AG04450 (cell line): ENCODE results near the gene NOTCH1. TPM values are rescaled to one million over a fixed set of nuclear protein-coding genes. Genes with fewer than 3 reads are reported as not detected.

Experiments
- CTCF ChIA-PET: fragments of 300-600, 350-600 bp; formaldehyde crosslinking; extraction: SDS; loops from one replicate; lab custom pipeline; 2022; ENCODE audit warnings: antibody characterized with exemption, inconsistent platforms; lab: Charles Lee
- POLR2A ChIA-PET: fragments of 350-600 bp; formaldehyde crosslinking; extraction: SDS; loops from one replicate; lab custom pipeline; 2021; ENCODE audit warnings: antibody characterized with exemption, inconsistent platforms; lab: Yijun Ruan, JAX
- DNase-seq: peaks from one replicate; pipeline ENCODE4 v3.0.0-alpha.2; 2011; ENCODE audit warnings: low read depth, low spot score
- H3K27ac ChIP-seq: one replicate; pipeline ENCODE4 v1.5.1; 2012; ENCODE audit warnings: low read depth, low read length, control low read depth
- H3K27me3 ChIP-seq: one replicate; pipeline ENCODE4 v1.6.0; 2012; ENCODE audit warnings: low read length; ENCODE audit not compliant: control insufficient read depth, insufficient read depth
- H3K4me3 ChIP-seq: 2 replicates; pipeline ENCODE4 v1.5.1; 2011; ENCODE audit warnings: mild to moderate bottlenecking, low read depth, low read length, control low read depth
- H3K9me3 ChIP-seq: 2 replicates; pipeline ENCODE4 v1.5.1; 2012; ENCODE audit warnings: low read length; ENCODE audit not compliant: control insufficient read depth, insufficient read depth
- polyA plus RNA-seq: library from polyadenylated mRNA; depleted of rRNA; stranded (reverse); fragments of >200 nt; gene quantifications from 2 replicates; pipeline ENCODE4 v1.2.3, GENCODE V29; 2011
- TF ChIP-seq, protein P1 (sequence below): IDR thresholded peaks from 2 replicates; pipeline ENCODE4 v1.5.1; 2011; ENCODE audit warnings: low read depth, low read length, control low read depth, inconsistent platforms

The NOTCH1 gene
- polyA plus RNA-seq, 1 experiment, result 0.89 TPM

DNA sequence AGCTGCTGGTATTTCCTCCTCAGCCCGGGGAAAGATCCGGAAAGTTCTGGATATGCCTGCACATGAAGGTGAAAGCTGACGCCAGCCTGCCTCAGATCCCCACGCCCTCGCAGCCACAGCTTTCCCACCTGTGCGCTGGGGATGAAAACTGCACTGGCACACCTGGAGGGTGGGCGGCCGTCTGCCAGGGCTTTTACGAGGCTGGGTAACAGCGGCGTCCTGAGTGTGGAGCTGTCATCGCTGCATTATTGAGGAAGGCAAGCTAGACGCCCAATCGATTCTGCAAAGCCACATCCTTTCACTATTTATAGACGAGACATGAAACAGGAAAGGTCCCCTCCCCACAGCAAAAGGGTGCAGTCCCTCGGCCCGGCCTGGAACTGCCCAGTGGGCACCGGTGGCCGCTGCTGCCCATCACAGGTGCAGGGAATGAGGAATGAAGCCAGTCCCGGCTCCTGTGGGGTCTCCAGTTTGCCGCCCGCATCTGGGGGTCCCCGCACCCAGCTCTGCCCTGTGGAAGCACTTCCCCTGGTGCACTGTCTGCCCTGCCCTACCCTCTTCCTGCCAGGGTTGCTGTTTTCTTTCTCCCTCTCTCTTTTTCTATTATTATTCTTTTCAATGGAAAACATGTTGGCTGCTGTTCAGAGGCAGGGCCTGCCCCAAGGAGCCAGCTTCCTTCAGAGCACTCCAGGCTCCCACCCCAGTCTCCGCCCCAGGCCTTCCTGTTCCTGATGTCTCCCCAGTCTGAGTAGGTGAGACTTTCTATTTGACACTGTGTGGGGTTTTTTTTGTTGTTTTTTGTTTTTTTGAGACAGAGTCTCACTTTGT lies 7.0 kb downstream of the NOTCH1 start:
- ChIA-PET POLR2A (no interaction called here), CTCF (no interaction called here)
- H3K27me3 ChIP-seq, result no peaks in the 10 kb centered on the region
- H3K27ac ChIP-seq, result no peak overlapping the region
- TF ChIP-seq, protein P1, sequence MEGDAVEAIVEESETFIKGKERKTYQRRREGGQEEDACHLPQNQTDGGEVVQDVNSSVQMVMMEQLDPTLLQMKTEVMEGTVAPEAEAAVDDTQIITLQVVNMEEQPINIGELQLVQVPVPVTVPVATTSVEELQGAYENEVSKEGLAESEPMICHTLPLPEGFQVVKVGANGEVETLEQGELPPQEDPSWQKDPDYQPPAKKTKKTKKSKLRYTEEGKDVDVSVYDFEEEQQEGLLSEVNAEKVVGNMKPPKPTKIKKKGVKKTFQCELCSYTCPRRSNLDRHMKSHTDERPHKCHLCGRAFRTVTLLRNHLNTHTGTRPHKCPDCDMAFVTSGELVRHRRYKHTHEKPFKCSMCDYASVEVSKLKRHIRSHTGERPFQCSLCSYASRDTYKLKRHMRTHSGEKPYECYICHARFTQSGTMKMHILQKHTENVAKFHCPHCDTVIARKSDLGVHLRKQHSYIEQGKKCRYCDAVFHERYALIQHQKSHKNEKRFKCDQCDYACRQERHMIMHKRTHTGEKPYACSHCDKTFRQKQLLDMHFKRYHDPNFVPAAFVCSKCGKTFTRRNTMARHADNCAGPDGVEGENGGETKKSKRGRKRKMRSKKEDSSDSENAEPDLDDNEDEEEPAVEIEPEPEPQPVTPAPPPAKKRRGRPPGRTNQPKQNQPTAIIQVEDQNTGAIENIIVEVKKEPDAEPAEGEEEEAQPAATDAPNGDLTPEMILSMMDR, result no peak
- no peaks in the 10 kb centered on the region; the same call in 1 of the 2 replicates for H3K9me3 ChIP-seq
- no peak for DNase-seq
- H3K4me3 ChIP-seq, result no peak overlapping the region

DNA sequence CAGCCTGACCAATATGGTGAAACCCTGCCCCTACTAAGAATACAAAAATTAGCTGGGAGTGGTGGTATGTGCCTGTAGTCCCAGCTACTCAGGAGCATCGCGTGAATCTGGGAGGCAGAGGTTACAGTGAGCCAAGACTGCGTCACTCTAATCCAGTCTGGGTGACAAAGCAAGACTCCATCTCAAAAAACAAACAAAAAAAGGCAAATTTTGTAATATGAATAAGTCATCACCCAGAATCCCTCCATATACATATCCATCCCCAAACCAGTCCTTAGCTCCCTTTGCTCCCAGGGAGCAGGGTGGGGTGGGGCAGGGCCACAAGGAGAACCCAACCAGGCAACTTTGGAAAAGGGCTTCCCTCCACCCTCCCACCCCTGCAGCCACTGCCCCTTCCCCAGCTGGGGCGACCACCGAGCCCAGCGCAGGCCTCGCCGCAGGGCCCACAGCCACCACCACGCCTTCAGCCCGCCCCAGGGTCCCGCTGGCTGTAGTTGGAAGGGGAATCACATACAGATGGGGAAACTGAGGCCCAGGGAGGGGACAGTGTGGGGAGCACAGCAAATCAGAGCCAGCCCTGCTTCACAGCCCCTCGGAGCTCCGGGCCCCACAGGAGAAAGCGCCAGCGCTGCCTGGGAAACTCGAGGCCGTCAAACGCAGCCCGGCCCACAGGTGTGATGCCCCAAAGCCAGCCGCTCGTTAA lies 7.8 kb downstream of the NOTCH1 start:
- POLR2A ChIA-PET, result no interaction called here
- DNase-seq, result no peak
- Histone ChIP-seq H3K9me3 (no peaks in the 10 kb centered on the region; the same call in 1 of the 2 replicates), H3K4me3 (no peak overlapping the region), H3K27ac (no peak overlapping the region), H3K27me3 (no peaks in the 10 kb centered on the region)
- CTCF ChIA-PET, result no interaction called here
- TF ChIP-seq, protein P1, result no peak

DNA sequence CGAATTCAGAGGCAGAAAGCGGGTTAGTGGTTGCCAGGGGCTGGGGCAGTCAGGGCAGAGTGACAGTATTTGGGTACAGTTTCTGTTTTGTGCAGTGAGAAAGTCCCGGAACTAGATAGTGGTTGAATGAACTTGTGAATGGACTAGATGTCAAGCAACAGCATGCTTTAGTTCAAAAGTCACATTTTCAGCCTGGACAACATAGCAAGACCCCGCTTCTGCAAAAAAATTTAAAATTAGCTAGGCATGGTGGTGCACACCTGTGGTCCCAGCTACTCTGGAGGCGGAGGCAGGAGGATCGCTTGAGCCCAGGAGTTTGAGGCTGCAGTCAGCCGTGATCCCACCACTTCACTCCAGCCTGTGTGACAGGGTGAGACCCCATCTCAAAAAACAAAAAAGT lies 8.4 kb downstream of the NOTCH1 start:
- TF ChIP-seq, protein P1, result no peak
- Histone ChIP-seq H3K4me3 (no peak overlapping the region), H3K27ac (no peak overlapping the region), H3K27me3 (no peaks in the 10 kb centered on the region), H3K9me3 (no peaks in the 10 kb centered on the region; the same call in 1 of the 2 replicates)
- DNase-seq, result no peak
- ChIA-PET CTCF (no interaction called here), POLR2A (no interaction called here)

GRCh38 chr9:136536721-136537241 lies 9.1 kb downstream of the NOTCH1 start:
- H3K27me3 ChIP-seq, result no peaks in the 10 kb centered on the region
- ChIA-PET CTCF (interaction anchor here (0.6 kb wide), 1 partner anchor 56 kb away, joined by 3 read pairs; no protein-coding TSS in a partner anchor), POLR2A (interaction anchor here (0.9 kb wide), 1 partner anchor 190 kb away, joined by 5 read pairs; no protein-coding TSS in a partner anchor)
- DNase-seq, result no peak
- H3K9me3 ChIP-seq, result no peaks in the 10 kb centered on the region; the same call in 1 of the 2 replicates
- no peak overlapping the region for H3K4me3 ChIP-seq
- TF ChIP-seq, protein P1, result no peak
- no peak overlapping the region for H3K27ac ChIP-seq
